Measurements from ENCODE around the gene EXOC6B.

The EXOC6B gene

GRCh38 chr2:72581560-72582181 is 244.2 kb downstream of the EXOC6B start:
- TF ChIP-seq, protein P1, sequence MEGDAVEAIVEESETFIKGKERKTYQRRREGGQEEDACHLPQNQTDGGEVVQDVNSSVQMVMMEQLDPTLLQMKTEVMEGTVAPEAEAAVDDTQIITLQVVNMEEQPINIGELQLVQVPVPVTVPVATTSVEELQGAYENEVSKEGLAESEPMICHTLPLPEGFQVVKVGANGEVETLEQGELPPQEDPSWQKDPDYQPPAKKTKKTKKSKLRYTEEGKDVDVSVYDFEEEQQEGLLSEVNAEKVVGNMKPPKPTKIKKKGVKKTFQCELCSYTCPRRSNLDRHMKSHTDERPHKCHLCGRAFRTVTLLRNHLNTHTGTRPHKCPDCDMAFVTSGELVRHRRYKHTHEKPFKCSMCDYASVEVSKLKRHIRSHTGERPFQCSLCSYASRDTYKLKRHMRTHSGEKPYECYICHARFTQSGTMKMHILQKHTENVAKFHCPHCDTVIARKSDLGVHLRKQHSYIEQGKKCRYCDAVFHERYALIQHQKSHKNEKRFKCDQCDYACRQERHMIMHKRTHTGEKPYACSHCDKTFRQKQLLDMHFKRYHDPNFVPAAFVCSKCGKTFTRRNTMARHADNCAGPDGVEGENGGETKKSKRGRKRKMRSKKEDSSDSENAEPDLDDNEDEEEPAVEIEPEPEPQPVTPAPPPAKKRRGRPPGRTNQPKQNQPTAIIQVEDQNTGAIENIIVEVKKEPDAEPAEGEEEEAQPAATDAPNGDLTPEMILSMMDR (conservative IDR thresholded peaks at IDR 0.05), result peak; percentile 30; the same call in 1 of the 2 replicates
- no peak overlapping the region for H3K27ac ChIP-seq

- no peak overlapping the region for H3K27ac ChIP-seq
- TF ChIP-seq, protein P1 (conservative IDR thresholded peaks at IDR 0.05), result peak; percentile 76
These were observed 246.1 kb downstream of the EXOC6B start for GRCh38 chr2:72579591-72580180.

DNA sequence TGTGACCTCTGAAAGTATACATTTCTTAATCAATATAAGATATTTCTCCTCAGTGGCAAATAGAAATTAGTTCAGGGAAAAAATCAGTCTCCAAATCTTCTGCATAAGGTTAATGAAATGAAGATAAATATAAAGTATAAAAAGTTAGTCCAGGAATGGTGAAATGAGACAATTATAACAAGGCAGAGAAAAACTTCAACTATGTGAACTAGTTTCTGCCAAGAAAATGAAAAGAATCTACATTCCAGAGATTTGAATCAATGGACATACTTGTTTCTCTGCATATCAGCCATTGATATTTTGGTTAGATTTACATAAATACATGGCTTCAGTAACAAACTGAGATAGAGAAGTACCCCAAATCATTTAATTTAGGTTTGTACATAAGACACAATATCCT is 249.0 kb downstream of the EXOC6B start:
- TF ChIP-seq, protein P1 (conservative IDR thresholded peaks at IDR 0.05), result no peak
- H3K27ac ChIP-seq, result no peak overlapping the region

GRCh38 chr2:72576459-72576858 is 249.4 kb downstream of the EXOC6B start:
- no peak overlapping the region for H3K27ac ChIP-seq
- TF ChIP-seq, protein P1 (conservative IDR thresholded peaks at IDR 0.05), result no peak

GRCh38 chr2:72574886-72575285 is 250.9 kb downstream of the EXOC6B start:
- H3K27ac ChIP-seq, result no peak overlapping the region
- TF ChIP-seq, protein P1 (conservative IDR thresholded peaks at IDR 0.05), result no peak

DNA sequence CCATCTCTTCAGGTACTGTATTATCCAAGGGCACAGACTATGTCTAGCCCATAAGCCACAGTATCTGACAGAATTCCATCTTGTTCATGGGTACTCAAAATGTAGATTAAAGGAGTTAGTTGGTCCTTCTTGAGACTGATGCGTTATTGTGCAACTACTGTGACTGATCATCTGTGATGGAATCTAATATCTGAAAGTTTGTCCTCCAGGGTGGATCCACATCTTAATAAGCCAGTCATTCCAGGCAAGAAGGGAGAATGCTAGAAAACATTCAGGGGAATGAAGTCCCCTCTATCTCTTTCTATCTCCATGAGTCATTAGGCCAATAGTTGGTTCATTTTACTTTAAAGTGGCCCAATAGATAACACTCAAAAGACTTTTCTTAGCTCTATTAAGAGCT is 252.6 kb downstream of the EXOC6B start:
- TF ChIP-seq, protein P1 (conservative IDR thresholded peaks at IDR 0.05), result no peak
- H3K27ac ChIP-seq, result no peak overlapping the region

- no peak overlapping the region for H3K27ac ChIP-seq
- TF ChIP-seq, protein P1 (conservative IDR thresholded peaks at IDR 0.05), result no peak
These were observed 253.3 kb downstream of the EXOC6B start for GRCh38 chr2:72572501-72572900.

All from VCaP (cell line).